C4-2B (cell line): ENCODE results near the gene AP3S2.

ENCODE experiments used
- H3K27ac ChIP-seq: fragments of 450-650 bp; 2 replicates; pipeline ENCODE4 v1.5.1; 2017
- ZFX ChIP-seq: fragments of 450-650 bp; IDR thresholded peaks from 2 replicates; pipeline ENCODE4 v1.6.1; 2017
- TF ChIP-seq, protein P1 (sequence below): fragments of 450-650 bp; conservative IDR thresholded peaks from 2 replicates; pipeline ENCODE4 v1.5.1; 2017; ENCODE audit warnings: mild to moderate bottlenecking

Gene AP3S2

DNA sequence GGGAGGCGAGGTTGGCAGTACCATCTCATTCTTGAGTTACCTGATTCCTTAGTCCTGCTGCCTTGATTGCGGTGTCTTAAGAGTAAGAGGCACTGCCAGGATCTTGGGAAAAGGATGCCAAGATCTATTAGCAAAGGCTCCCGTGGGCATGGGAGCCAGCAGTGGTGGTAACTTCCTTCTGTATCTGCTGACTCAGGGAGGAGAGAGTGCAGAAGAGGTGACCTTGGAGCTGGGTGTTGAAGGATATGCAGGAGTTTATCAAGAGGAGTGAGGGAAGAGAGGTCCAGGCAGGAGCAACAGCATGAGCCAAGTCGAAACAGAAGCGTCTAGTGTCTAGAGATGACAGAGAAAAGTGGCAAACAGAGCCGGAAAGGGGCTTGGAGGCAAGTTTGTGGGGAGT is 113.2 kb downstream of the AP3S2 start:
- H3K27ac ChIP-seq, result peak overlapping the region; percentile 13
- TF ChIP-seq, protein P1, sequence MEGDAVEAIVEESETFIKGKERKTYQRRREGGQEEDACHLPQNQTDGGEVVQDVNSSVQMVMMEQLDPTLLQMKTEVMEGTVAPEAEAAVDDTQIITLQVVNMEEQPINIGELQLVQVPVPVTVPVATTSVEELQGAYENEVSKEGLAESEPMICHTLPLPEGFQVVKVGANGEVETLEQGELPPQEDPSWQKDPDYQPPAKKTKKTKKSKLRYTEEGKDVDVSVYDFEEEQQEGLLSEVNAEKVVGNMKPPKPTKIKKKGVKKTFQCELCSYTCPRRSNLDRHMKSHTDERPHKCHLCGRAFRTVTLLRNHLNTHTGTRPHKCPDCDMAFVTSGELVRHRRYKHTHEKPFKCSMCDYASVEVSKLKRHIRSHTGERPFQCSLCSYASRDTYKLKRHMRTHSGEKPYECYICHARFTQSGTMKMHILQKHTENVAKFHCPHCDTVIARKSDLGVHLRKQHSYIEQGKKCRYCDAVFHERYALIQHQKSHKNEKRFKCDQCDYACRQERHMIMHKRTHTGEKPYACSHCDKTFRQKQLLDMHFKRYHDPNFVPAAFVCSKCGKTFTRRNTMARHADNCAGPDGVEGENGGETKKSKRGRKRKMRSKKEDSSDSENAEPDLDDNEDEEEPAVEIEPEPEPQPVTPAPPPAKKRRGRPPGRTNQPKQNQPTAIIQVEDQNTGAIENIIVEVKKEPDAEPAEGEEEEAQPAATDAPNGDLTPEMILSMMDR, result no peak
- TF ChIP-seq ZFX, result no peak
